GM12872 (cell line): ENCODE data around the gene COL6A1.

Experiments used
- CTCF ChIP-seq: IDR thresholded peaks from 3 replicates; pipeline ENCODE4 v1.5.1; 2011; ENCODE audit warnings: low read depth, mild to moderate bottlenecking, low read length, moderate library complexity; ENCODE audit not compliant: insufficient read depth

The COL6A1 gene

DNA sequence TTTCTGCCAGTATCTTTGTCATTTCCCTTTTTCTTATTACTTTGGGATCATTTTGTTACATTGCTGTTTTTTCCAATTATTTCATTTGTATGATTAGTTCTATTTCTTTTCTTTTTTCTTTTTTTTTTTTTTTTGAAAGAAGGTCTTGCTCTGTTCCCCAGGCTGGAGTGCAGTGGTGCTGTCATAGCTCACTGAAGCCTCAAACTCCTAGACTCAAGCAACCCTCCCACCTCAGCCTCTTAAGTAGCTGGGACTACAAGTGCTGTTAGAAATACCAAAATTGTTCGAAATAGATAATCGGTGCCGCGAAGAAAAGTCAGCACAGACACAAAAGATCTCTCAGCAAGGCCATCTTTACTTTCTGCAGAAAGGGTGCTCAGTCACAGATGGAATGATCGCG lies 26.6 kb upstream of the COL6A1 start:
- TF ChIP-seq CTCF, result no peak

DNA sequence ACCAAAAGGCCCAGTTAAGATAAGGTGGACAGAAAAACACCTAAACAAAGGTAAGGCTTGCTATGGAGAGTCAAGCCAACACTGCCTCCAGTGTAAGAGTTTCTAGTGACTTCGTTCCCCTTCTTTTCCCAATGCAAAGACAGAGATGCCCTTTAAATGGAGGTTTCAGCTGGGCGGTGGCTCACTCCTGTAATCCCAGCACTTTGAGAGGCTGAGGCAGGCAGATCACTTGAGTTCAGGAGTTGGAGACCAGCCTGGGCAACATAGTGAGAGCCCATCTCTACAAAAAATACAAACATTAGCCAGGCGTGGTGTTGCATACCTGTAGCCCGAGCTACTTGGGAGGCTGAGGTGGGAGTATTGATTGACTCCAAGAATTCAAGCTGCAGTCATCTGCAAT lies 24.0 kb upstream of the COL6A1 start:
- TF ChIP-seq CTCF, result no peak

DNA sequence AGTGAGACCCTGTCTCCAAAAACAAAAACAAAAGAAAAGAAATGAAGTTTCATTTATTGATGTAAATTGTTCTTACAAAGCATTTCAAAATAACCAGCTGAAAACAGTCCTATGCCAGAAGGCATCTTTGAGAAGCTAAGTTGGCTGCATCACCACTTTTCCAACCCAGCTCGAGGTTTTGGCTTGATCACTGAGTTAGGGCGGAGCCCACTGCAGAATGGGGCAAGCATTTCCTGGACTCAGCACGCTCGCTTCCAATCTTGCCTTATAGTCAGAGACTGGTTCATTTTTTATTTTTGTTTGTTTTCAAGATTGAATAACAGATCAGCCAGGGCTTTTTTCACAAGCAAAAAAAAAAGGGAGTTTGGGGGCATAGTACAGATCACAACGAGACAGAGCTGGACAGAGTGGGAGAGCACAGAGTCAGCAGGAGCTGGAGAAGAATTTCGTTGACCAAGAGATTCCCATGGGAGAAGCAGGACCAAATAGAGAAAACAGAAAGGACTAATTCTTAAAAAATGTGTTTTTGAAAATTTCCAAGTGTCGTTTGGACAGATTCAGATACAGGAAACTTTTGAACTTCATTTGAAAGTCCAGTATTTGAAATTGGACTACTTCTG lies 23.5 kb upstream of the COL6A1 start:
- TF ChIP-seq CTCF, result no peak

- no peak for TF ChIP-seq CTCF
Measured at GRCh38 chr21:45959182-45959581, 22.4 kb upstream of the COL6A1 start.

GRCh38 chr21:45959779-45960390 lies 21.7 kb upstream of the COL6A1 start:
- TF ChIP-seq CTCF, result no peak

DNA sequence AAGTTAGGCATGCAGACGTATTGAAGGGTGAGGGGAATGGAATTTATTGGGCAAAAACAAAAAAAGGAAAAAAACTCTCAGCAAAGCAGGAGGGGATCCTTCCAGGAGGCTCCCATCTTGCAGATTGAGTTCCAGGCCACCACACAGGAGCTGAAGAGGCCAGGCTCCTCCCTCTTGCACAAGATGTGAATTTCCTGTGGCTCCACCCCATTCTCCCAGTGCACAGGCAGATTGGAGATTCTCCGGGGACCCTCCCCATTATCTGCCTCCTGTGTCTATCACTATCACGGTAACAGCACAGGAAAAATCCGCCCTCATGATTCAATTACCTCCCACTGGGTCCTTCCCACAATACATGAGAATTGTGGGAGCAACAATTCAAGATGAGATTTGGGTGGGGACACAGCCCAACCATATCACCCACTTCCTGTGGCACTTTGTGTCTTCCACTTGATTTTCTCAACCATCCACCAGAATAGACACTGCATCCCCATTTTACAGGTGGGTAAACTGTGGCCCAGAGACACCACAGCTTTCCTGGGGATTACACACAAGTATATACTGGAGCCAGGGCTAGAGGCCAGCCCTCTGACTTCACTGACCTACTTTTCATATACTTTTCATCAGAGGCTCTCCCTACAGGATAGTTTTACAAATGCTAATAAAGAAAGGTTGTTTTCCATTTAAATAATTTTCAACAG lies 18.9 kb upstream of the COL6A1 start:
- no peak for TF ChIP-seq CTCF

DNA sequence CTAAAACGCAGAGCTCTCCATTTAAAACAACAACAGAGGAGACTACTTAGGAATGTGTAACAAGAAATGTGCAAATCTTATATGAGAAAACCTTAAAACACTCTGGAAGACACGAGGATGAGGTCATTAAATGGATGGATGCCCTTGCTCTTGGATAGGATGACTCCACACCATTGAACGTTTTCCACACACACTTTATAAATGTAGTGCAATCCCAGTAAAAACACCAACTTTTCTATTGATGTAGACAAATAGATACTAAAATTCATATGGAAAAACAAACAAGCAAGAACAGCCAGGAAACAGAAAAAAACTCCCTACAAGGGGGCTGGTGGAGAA lies 18.4 kb upstream of the COL6A1 start:
- no peak for TF ChIP-seq CTCF
